HCT116 (cell line): ENCODE measurements around the gene KANK4. TPM values are rescaled to one million over a fixed set of nuclear protein-coding genes. Genes with fewer than 3 reads are reported as not detected.

Source experiments
- ATAC-seq: fragments of 200-7000 bp; cut with Tn5 transposase; 2 replicates; pipeline ENCODE4 v1.9.1; 2020; ENCODE audit warnings: mild to moderate bottlenecking, moderate library complexity
- BruUV-seq: library from RNA; stranded (reverse); fragments of 400-500 nt; replicated peaks from 2 replicates; lab custom pipeline; 2021; lab: Mats Ljungman, UMichigan
- CTCF ChIA-PET: fragments of 300-600 bp; sonication (Branson Sonifier 250); formaldehyde crosslinking; loops from one replicate; lab custom pipeline; 2021; ENCODE audit warnings: antibody characterized with exemption; lab: Charles Lee
- POLR2A ChIA-PET: fragments of 300-600, 350-600 bp; sonication (Branson Sonifier 250); formaldehyde crosslinking; loops from one replicate; lab custom pipeline; 2021; ENCODE audit warnings: antibody characterized with exemption; lab: Charles Lee
- RAD21 ChIA-PET, 2 experiments: fragments of 300-600 bp; sonication (Branson Sonifier 250); formaldehyde crosslinking; loops; one replicate each; lab custom pipeline; 2023; ENCODE audit warnings: low total read pairs in 2 of 2; ENCODE audit not compliant: uncharacterized antibody in 2 of 2, unreplicated experiment in 2 of 2, low non-redundant PET in 1 of 2; lab: Charles Lee
- DNase-seq: peaks from one replicate; pipeline ENCODE4 v3.0.0-alpha.2; 2010; ENCODE audit warnings: low read depth, low spot score
- H2AFZ ChIP-seq: fragments of 200-600 bp; shearing (Covaris generic), sonication (generic); 2 replicates; pipeline ENCODE4 v1.6.1; 2017; ENCODE audit warnings: low read depth, mixed run types, mixed read lengths, antibody characterized with exemption, low read length; ENCODE audit not compliant: poor library complexity, severe bottlenecking
- H3K27ac ChIP-seq: 2 replicates; pipeline ENCODE4 v1.5.1; 2012; ENCODE audit warnings: low read depth, low read length
- H3K27me3 ChIP-seq: fragments of 200-600 bp; sonication (generic); 2 replicates; pipeline ENCODE4 v1.6.1; 2016; ENCODE audit warnings: mixed run types, low read length, mixed read lengths; ENCODE audit not compliant: insufficient read depth
- H3K36me3 ChIP-seq, 2 experiments: fragments of 200-500 bp in 1 of 2; fragments of 200-600 bp in 1 of 2; sonication (Bioruptor generic) in 1 of 2; sonication (generic) in 1 of 2; 2 replicates each; pipeline versions ENCODE4 v1.5.1 to v1.6.1; 2014 to 2016; ENCODE audit warnings: low read length in 2 of 2, inconsistent platforms in 1 of 2, mixed read lengths in 1 of 2, mixed run types in 1 of 2; ENCODE audit not compliant: insufficient read depth in 2 of 2, control insufficient read depth in 1 of 2
- H3K4me1 ChIP-seq, 2 experiments: fragments of 200-600 bp in 1 of 2; sonication (generic) in 1 of 2; 2 replicates each; pipeline versions ENCODE4 v1.5.1 to v1.6.1; 2012 to 2017; ENCODE audit warnings: low read length in 2 of 2, inconsistent platforms in 1 of 2, mild to moderate bottlenecking in 1 of 2, mixed read lengths in 1 of 2, mixed run types in 1 of 2, moderate library complexity in 1 of 2; ENCODE audit not compliant: insufficient read depth in 2 of 2, control insufficient read depth in 1 of 2
- H3K4me2 ChIP-seq: fragments of 200-600 bp; sonication (generic); 2 replicates; pipeline ENCODE4 v1.6.1; 2017; ENCODE audit warnings: mixed run types, low read length, mixed read lengths
- H3K4me3 ChIP-seq, 2 experiments: fragments of 200-600 bp in 1 of 2; sonication (generic) in 1 of 2; replicated peaks in 1 of 2; 2 replicates each; pipeline ENCODE4 v1.5.1; 2011 to 2016; ENCODE audit warnings: low read length in 2 of 2, control low read depth in 1 of 2, low read depth in 1 of 2, mild to moderate bottlenecking in 1 of 2, mixed read lengths in 1 of 2, mixed run types in 1 of 2
- H3K79me2 ChIP-seq: fragments of 200-600 bp; sonication (generic); 2 replicates; pipeline ENCODE4 v1.6.1; 2017; ENCODE audit warnings: mild to moderate bottlenecking, mixed run types, low read length, moderate library complexity, mixed read lengths; ENCODE audit not compliant: insufficient read depth
- H3K9ac ChIP-seq: fragments of 200-600 bp; sonication (generic); 2 replicates; pipeline ENCODE4 v1.6.1; 2016; ENCODE audit warnings: low read length, mixed read lengths
- H3K9me2 ChIP-seq: fragments of 200-600 bp; sonication (generic), shearing (Covaris generic); 2 replicates; pipeline ENCODE4 v1.6.1; 2017; ENCODE audit warnings: mixed run types, mild to moderate bottlenecking, moderate library complexity; ENCODE audit not compliant: insufficient read depth
- H3K9me3 ChIP-seq, 2 experiments: fragments of 200-500 bp in 1 of 2; fragments of 200-600 bp in 1 of 2; sonication (Bioruptor generic) in 1 of 2; sonication (generic) in 1 of 2; 2 replicates each; pipeline ENCODE4 v1.6.1; 2014 to 2017; ENCODE audit warnings: low read length in 2 of 2, mixed read lengths in 2 of 2, inconsistent platforms in 1 of 2, low read depth in 1 of 2, mild to moderate bottlenecking in 1 of 2, mixed run types in 1 of 2, moderate library complexity in 1 of 2; ENCODE audit not compliant: control insufficient read depth in 1 of 2, insufficient read depth in 1 of 2
- H4K20me1 ChIP-seq: fragments of 200-600 bp; sonication (generic), shearing (Covaris generic); 2 replicates; pipeline ENCODE4 v1.6.1; 2017; ENCODE audit warnings: mixed run types, mild to moderate bottlenecking, moderate library complexity; ENCODE audit not compliant: insufficient read depth
- CBX3 ChIP-seq: IDR thresholded peaks from 2 replicates; pipeline ENCODE4 v1.6.1; 2012; ENCODE audit warnings: low read depth
- CEBPB ChIP-seq: IDR thresholded peaks from 2 replicates; pipeline ENCODE4 v1.6.1; 2012; ENCODE audit warnings: low read depth
- EGR1 ChIP-seq: IDR thresholded peaks from 2 replicates; pipeline ENCODE4 v1.6.1; 2012; ENCODE audit warnings: low read depth
- ELF1 ChIP-seq: IDR thresholded peaks from 2 replicates; pipeline ENCODE4 v1.6.1; 2012; ENCODE audit warnings: low read depth, borderline replicate concordance
- EZH2 ChIP-seq: fragments of 200-600 bp; sonication (generic); IDR thresholded peaks from 2 replicates; pipeline ENCODE4 v1.6.1; 2017; ENCODE audit warnings: antibody characterized with exemption, mixed run types
- FOSL1 ChIP-seq: IDR thresholded peaks from 2 replicates; pipeline ENCODE4 v1.6.1; 2012; ENCODE audit warnings: low read depth
- JUND ChIP-seq: IDR thresholded peaks from 2 replicates; pipeline ENCODE4 v1.6.1; 2012
- POLR2A ChIP-seq: IDR thresholded peaks from 2 replicates; pipeline ENCODE4 v1.7.0; 2011; ENCODE audit warnings: borderline replicate concordance; ENCODE audit not compliant: insufficient read depth, insufficient read length; ENCODE audit errors: extremely low read depth
- SIN3A ChIP-seq: IDR thresholded peaks from 2 replicates; pipeline ENCODE4 v1.6.1; 2012; ENCODE audit warnings: low read depth
- SRF ChIP-seq: IDR thresholded peaks from 2 replicates; pipeline ENCODE4 v1.6.1; 2012; ENCODE audit warnings: low read depth
- TCF7L2 ChIP-seq: IDR thresholded peaks from 2 replicates; pipeline ENCODE4 v1.7.0; 2011; ENCODE audit warnings: borderline replicate concordance, inconsistent platforms; ENCODE audit not compliant: insufficient read depth, insufficient read length; ENCODE audit errors: extremely low read depth
- YY1 ChIP-seq: IDR thresholded peaks from 2 replicates; pipeline ENCODE4 v1.6.1; 2011; ENCODE audit warnings: low read length, low read depth, moderate library complexity, mild to moderate bottlenecking; ENCODE audit not compliant: insufficient replicate concordance; ENCODE audit errors: extremely low read depth
- ZFX ChIP-seq: fragments of 450-650 bp; IDR thresholded peaks from 2 replicates; pipeline ENCODE4 v1.6.1; 2017
- ZNF274 ChIP-seq: fragments of 200-500 bp; sonication (Bioruptor generic); IDR thresholded peaks from 2 replicates; pipeline ENCODE4 v1.6.1; 2014; ENCODE audit warnings: mild to moderate bottlenecking, low read depth, low read length, inconsistent platforms
- intact Hi-C: fragments of 100-400 bp; cut with micrococcal nuclease; formaldehyde crosslinking; loops from 2 replicates; pipeline ENCODE4 v1.10.0; 2022
- total RNA-seq: library from RNA; stranded (reverse); gene quantifications from one replicate; pipeline ENCODE4 v1.2.1, GENCODE V29; 2021; ENCODE audit not compliant: unreplicated experiment
- TF ChIP-seq, protein P1 (sequence below): IDR thresholded peaks from 2 replicates; pipeline ENCODE4 v1.6.1; 2012
- TF ChIP-seq, protein P2 (sequence below): IDR thresholded peaks from 2 replicates; pipeline ENCODE4 v1.6.1; 2011; ENCODE audit warnings: mild to moderate bottlenecking, low read length, moderate library complexity; ENCODE audit not compliant: insufficient replicate concordance; ENCODE audit errors: extremely low read depth

Gene KANK4
- total RNA-seq, 1 experiment from 2014 or later: not detected

DNA sequence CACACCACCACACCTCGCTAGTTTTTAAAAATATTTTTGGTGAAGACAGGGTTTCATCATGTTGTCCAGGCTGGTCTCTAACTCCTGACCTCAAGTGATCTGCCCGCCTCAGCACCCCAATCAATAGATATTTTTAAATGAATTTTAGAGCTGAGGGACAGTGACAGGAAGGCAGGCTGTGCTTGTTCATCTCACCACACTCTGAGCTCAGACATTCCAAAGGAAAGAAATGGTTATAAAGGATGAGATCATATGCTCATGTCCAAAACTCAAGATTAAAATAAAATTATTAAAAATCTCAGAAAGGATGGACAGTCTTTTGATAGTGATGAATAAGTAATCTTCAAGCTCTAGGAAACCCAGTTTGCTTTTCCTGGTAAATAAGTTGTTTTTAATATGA lies 83.7 kb downstream of the KANK4 start:
- no TSS peak for BruUV-seq
- CTCF ChIA-PET: no interaction called here

More for the DNA sequence above, 83.7 kb downstream of the KANK4 start:
- no peak overlapping the region for H3K4me2 ChIP-seq
- intact Hi-C loops: no loop called here
- no peak for ATAC-seq
- H3K79me2 ChIP-seq: no peaks in the 10 kb centered on the region
- H3K27ac ChIP-seq: no peak overlapping the region
- H2AFZ ChIP-seq: no peak overlapping the region
- TF ChIP-seq, protein P1, sequence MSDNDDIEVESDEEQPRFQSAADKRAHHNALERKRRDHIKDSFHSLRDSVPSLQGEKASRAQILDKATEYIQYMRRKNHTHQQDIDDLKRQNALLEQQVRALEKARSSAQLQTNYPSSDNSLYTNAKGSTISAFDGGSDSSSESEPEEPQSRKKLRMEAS: no peak
- TF ChIP-seq ELF1 (no peak), TCF7L2 (no peak), FOSL1 (no peak), ZNF274 (no peak), CBX3 (no peak), YY1 (no peak), SRF (no peak), POLR2A (no peak), EZH2 (no peak), EGR1 (no peak), JUND (no peak), ZFX (no peak), CEBPB (no peak), SIN3A (no peak)
- TF ChIP-seq, protein P2, sequence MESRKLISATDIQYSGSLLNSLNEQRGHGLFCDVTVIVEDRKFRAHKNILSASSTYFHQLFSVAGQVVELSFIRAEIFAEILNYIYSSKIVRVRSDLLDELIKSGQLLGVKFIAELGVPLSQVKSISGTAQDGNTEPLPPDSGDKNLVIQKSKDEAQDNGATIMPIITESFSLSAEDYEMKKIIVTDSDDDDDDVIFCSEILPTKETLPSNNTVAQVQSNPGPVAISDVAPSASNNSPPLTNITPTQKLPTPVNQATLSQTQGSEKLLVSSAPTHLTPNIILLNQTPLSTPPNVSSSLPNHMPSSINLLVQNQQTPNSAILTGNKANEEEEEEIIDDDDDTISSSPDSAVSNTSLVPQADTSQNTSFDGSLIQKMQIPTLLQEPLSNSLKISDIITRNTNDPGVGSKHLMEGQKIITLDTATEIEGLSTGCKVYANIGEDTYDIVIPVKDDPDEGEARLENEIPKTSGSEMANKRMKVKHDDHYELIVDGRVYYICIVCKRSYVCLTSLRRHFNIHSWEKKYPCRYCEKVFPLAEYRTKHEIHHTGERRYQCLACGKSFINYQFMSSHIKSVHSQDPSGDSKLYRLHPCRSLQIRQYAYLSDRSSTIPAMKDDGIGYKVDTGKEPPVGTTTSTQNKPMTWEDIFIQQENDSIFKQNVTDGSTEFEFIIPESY: no peak
- POLR2A ChIA-PET: no interaction called here
- no peaks in the 10 kb centered on the region for H3K27me3 ChIP-seq
- no peak overlapping the region for H3K4me3 ChIP-seq
- H4K20me1 ChIP-seq: no peaks in the 10 kb centered on the region
- no peak overlapping the region for H3K9ac ChIP-seq
- H3K36me3 ChIP-seq: no peaks in the 10 kb centered on the region
- H3K9me2 ChIP-seq: no peaks in the 10 kb centered on the region
- no peaks in the 10 kb centered on the region for H3K9me3 ChIP-seq
- DNase-seq: no peak
- H3K4me1 ChIP-seq: peaks cover 8 to 39% of the 10 kb centered on the region in 2 experiments
- RAD21 ChIA-PET: no interaction called here
